Esophagus mucosa (tissue), 1 donor: ENCODE measurements around the gene GALNT11. TPM values are rescaled to one million over a fixed set of nuclear protein-coding genes. Genes with fewer than 3 reads are reported as not detected.
"Not testable (repeated sequence)": the region's sequence is repeated elsewhere in the genome, so short reads cannot be mapped to it uniquely, and the experiment has no call there.

Source experiments
- ATAC-seq: fragments of 200-7000 bp; cut with Tn5 transposase; one replicate; pipeline ENCODE4 v1.9.1; 2020
- total RNA-seq: library from RNA; stranded (reverse); gene quantifications from one replicate; pipeline ENCODE4 v1.2.4, GENCODE V29; 2023
- donor health status: DM: yes; HTN: yes; CAD: no.

The GALNT11 gene
- 16.9 TPM for total RNA-seq

DNA sequence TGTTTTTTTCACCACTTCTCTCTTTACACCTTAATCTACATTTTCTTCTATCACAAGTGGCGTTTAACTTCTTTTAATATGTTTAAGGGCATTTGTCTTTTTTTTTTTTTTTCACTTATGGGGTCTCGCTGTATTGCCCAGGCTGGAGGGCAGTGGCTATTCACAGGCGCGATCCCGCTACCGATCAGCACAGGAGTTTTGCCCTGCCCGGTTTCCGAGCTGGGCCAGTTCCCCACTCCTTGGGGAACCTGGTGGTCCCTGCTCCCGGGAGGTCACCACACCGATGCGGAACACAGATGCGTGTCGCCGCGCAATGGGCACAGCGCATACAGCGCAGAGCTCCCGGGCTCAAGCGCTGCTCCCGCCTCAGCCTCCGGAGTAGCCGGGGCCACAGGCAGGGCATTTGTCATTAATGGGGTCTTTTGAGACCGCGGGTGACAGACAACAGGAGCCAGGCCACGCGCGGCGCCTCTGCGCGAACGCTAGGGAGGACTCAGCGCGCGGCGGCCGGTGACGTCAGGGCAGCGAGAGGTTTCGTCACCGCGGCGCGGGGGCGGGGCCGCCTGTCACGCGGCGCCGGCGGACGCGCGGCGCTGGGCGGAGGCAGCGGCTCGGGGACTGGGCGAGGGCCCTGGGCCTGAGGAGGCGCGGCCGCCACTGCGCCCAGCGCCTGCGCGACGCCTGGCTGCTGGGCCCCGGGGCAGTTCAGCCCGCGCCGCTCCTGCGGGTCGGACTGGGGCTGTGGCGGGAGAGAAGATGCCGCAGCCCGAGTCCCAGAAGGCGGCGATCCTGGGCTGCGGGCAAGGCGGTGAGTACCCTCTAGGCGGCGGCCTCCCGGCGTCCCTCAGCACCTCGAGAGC lies at the start of gene GALNT11:
GALNT11 (plus strand) TSS at position 598 of the 860 bp plus-strand sequence. CDS start 68,554 bp downstream, outside the sequence.
- ATAC-seq = peak; percentile 100

- ATAC-seq = no peak
Observed at GRCh38 chr7:151978616-151979015, 46.9 kb upstream of the GALNT11 start.

GRCh38 chr7:151981223-151981622 lies 44.3 kb upstream of the GALNT11 start:
- no peak for ATAC-seq

DNA sequence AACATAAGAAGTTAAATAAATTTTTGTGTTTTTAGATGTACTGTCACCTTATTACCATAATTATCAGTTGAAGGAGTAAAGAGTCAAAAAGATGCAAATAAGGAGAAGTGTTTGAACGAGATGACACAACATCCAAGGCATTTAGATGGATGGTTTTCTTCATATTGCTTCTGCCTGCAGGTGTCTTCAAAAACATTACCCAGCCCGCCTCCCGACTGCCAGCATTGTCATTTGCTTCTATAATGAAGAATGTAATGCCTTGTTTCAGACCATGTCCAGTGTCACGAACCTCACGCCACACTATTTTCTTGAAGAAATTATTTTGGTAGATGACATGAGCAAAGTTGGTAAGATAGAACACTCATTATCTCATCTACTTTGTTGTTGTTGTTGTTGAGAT lies 42.7 kb upstream of the GALNT11 start:
- ATAC-seq = no peak

DNA sequence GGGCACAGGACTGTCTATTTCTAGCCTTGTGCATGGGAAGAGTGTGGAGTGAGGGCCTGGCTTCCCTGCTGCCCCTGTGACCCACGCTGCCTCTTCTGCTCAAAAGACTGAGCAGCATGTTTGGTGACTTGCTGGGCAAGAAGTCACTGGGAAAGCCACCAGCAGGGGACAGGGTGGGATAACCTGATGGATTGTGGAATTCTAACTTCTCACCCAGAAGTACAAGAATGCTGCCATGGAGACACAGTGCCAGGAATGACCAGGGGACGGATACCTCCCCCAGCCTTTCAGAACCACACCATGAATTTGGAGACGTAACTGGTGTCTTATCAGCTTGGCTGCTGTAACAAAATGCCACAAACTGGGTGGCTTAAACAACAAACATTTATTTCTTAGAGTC lies 40.9 kb upstream of the GALNT11 start:
- no peak for ATAC-seq

DNA sequence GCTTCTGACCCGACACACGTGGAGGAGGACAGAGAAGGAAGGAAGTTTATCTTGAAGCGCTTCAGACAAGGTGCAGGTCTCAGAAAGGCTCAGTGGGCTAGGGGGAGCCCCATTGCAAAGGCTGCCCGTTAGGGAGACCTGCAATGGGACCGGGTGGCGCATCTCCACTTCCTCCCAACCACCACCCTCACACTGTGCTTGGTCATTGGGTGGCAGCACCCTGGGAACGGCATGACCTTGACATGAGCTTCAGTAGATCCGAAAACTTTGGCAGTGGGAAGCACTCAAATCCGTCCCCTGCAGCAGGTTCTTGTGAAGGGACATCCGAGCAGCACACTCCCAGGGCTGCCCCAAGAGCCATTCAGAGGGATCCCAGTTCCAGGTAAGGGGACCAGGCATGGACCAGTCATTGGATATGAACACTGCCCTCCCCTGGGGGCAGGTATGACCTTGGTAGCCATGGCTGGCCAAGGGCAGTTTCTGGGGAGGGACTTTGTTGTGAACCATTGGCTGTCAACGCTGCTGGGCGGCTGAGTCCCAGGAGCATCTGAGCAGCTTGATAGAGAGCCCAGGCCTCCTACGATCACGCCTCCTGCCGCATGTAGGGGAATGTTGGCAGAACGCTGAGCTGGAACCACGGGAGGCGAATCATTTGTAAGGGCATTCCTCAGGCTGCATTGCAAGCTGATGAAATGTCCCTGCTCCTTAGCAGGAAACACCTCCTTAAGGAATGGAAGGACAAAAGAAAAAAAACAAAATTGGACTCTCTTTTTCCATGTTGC lies 37.5 kb upstream of the GALNT11 start:
- no peak for ATAC-seq

DNA sequence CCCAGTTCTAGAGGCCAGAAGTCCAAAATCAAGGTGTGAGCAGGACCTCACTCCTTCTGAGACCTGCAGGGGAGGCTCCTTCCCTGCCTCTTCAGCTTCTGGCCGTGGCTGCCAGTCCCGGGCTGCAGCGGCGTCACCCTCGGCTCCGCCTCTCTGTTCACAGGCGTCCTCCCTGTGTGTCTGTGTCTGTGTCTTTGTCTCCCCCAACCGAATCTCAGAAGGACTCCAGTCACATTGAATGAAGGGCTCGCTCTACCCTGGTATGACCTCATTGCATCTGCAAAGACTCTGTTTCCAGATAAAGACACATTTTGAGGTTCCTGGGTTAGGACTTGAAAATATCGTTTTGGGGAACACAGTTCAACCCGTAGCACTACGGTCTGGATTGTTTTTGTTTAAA lies 33.1 kb upstream of the GALNT11 start:
- ATAC-seq = peak; percentile 71

GRCh38 chr7:151993977-151994676 lies 31.3 kb upstream of the GALNT11 start:
- peak; percentile 43 for ATAC-seq

- ATAC-seq = no peak
Observed at GRCh38 chr7:151999424-152000090, 25.9 kb upstream of the GALNT11 start.

- no peak for ATAC-seq
Observed at GRCh38 chr7:152000191-152000590, 25.3 kb upstream of the GALNT11 start.

GRCh38 chr7:152006336-152006735 lies 19.1 kb upstream of the GALNT11 start:
- no peak for ATAC-seq

DNA sequence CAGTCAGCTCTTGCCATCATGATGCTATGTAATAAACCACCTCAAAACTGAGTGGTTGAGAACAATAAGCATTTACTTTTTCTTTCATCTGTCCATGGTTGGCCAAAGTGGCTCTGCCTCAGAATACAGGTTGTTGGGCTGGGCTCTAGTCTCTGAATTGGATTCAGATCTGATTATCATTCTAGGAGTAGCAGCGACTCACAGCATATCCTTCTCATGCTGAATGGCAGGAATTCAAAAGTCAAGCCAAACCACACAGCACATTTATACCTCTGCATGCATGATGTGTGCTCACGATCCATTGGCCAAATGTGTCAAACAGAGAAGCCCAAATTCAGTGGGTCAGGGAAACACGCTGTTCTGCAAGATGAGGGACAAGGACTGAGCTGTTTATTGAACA lies 13.6 kb upstream of the GALNT11 start:
- no peak for ATAC-seq

DNA sequence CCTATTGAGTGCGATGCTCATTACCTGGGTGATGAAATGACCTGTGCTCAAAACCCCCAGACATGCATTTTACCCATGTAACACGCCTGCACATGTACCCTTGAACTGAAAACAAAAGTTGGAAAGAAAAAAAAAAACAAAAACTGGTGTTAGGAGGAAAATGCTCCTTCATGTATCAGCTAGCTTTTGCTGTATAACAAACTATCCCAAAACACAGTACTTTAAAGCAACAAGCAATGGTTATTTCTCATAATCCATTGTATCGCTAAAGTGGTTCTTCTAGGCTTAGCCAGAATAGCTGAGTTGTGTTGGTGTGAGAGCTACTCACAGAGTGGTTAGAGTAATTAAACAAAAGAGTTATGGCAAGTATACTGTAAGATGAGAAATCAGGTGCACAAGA lies 12.2 kb upstream of the GALNT11 start:
- no peak for ATAC-seq

GRCh38 chr7:152013974-152014373 lies 11.5 kb upstream of the GALNT11 start:
- no peak for ATAC-seq

- no peak for ATAC-seq
Observed at GRCh38 chr7:152014722-152015121, 10.8 kb upstream of the GALNT11 start.

DNA sequence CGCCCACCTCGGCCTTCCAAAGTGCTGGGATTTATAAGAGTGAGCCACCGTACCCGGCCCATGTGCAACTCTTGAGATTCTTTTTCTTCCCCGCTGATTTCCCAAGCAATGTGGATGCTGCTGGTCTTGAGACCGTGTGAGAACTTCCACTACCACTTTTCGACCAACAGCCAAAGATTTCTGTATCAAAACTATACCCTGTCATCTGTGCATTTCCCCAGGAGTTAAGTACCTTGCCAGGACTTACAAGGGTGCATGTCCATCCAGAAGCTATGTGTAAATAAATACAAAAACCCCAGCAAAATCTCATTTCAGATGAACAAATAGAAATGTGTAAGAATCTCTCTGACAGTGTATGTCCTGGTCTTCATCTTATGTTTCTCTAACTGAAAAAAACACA lies 9.9 kb upstream of the GALNT11 start:
- no peak for ATAC-seq

DNA sequence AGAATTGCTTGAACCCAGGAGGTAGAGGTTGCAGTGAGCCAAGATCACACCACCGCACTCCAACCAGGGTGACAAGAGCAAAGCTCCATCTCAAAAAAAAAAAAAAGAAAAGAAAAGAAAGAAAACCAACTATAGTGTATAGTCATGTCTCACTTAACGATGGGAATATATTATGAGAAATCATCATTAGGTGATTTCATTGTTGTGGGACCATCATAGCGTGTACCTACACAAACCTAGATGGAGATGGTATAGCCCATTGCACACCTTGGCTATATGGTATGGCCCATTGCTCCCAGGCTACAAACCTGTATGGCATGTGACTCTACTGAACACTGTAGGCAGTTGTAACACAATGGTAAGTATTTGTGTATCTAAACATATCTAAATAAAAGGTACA lies 8.5 kb upstream of the GALNT11 start:
- ATAC-seq = no peak

DNA sequence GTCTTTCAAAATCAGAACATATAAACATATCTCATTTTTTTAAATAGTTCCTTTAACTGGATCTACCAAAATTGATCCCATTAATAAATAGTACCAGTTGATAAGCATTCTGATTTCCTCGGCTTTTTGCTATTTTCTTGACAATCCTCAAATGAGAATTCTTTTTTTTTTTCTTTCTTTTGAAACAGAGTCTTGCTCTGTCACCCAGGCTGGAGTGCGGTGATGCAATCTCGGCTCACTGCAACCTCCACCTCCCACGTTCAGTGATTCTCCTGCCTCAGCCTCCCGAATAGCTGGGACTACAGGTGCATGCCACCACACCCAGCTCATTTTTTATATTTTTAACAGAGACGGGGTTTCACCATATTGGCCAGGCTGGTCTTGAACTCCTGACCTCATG lies 7.8 kb upstream of the GALNT11 start:
- ATAC-seq = not testable (repeated sequence)

GRCh38 chr7:152021740-152022139 lies 3.7 kb upstream of the GALNT11 start:
- ATAC-seq = not testable (repeated sequence)

- no peak for ATAC-seq
Observed at GRCh38 chr7:152025937-152026890, 740 bp downstream of the GALNT11 start.
